IPS DF 6.9 (cell line): ENCODE measurements around the gene KRT36.

Experiments
- DNase-seq: peaks from one replicate; pipeline ENCODE4 v3.0.0-alpha.2; 2013; ENCODE audit warnings: low read depth, low spot score
- H3K27ac ChIP-seq: one replicate; pipeline ENCODE4 v1.5.1; 2013; ENCODE audit warnings: low read length, control low read depth
- H3K27me3 ChIP-seq: 2 replicates; pipeline ENCODE4 v1.6.1; 2013; ENCODE audit warnings: mild to moderate bottlenecking, low read length; ENCODE audit not compliant: control insufficient read depth, insufficient read depth
- H3K36me3 ChIP-seq: 2 replicates; pipeline ENCODE4 v1.6.1; 2013; ENCODE audit warnings: low read length; ENCODE audit not compliant: control insufficient read depth, insufficient read depth
- H3K4me1 ChIP-seq: 2 replicates; pipeline ENCODE4 v1.6.1; 2013; ENCODE audit warnings: low read length; ENCODE audit not compliant: control insufficient read depth, insufficient read depth
- H3K4me3 ChIP-seq: 2 replicates; pipeline ENCODE4 v1.5.1; 2013; ENCODE audit warnings: mild to moderate bottlenecking, low read length
- H3K9me3 ChIP-seq: 2 replicates; pipeline ENCODE4 v1.6.1; 2013; ENCODE audit warnings: low read length, inconsistent platforms; ENCODE audit not compliant: control insufficient read depth, insufficient read depth
- WGBS: extraction: QIAGEN DNeasy Blood & Tissue Kit; methylation state at CpG from one replicate; pipeline ENCODE4 v1.1.7; 2013; ENCODE audit warnings: mixed read lengths, missing lambda C conversion rate; ENCODE audit not compliant: insufficient read length, insufficient coverage; 5-methylcytosine and 5-hydroxymethylcytosine counted together

The KRT36 gene

DNA sequence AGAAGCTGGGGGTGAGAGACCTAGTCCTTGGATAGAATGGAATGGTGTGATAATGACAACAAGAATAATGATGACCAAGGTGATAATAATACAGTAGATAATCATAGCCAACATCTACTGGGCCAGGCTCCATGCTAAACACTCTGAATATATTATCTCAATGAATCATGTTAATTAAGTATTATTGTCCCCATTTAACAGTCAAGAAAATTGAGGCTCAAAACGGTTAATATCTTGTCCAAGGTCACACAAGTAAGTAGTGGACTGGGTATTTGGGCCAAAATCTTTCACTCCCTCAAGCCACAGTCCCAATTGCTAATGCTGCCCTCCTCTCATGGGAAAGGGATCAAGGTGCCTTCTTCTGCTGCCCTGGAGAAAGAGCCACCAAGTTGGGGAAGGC, 42.3 kb upstream of the KRT36 start:
- no CpG with 5 or more reads among the region's 1 CpG for WGBS
- H3K4me1 ChIP-seq, result peaks cover 12% of the 10 kb centered on the region
- H3K4me3 ChIP-seq, result no peak overlapping the region
- no peak for DNase-seq
- H3K36me3 ChIP-seq, result no peaks in the 10 kb centered on the region
- H3K9me3 ChIP-seq, result no peaks in the 10 kb centered on the region
- H3K27ac ChIP-seq, result no peak overlapping the region
- no peaks in the 10 kb centered on the region for H3K27me3 ChIP-seq

DNA sequence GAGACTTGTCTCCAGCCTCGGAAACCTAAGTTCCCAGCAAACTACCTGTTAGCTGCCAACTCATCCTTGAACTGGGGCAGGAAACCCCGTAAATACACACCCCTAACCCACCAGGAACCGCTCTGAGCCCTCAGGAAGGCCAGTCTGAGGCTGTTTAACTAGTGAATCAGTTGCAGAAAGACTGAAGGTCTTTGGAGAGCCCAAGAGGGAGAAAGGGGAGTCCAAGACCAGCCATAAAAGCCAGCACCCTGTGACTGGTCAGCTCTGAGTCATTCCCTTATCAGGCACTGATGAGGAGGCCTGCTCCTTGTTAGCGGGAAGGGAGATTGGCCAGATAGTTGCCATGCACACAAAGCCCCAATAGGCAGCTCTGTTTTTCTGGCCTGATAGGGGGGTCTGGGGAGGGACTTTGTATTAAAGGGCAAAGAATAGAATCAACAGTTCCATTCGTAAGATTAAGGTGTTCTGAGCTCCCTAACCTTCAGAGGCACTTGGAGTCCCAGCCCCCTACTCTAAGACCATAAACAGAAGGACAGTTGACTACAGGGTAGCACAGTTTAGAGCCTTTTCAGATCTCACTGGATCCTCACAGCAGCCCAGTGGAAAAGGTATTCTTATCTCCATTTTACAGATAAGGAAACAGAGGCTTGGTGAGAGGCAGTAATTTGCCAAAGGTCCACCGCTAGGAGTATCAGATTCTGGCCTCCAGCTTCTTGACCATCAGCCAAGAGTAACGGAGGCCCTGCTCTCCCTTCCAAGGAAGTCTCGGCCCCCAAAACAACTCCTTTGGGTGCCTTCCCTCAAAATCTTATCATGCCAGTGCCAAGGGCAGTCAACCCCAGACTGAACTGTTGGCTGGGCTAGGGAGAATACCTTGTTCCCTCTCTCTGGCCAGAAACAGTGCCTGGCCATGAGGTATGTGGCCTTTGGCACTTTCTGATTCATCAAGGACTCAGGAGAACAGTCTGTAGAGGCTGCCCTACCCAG, 40.6 kb upstream of the KRT36 start:
- Histone ChIP-seq H3K36me3 (no peaks in the 10 kb centered on the region), H3K4me3 (no peak overlapping the region), H3K4me1 (peaks cover 7% of the 10 kb centered on the region), H3K9me3 (no peaks in the 10 kb centered on the region), H3K27me3 (no peaks in the 10 kb centered on the region), H3K27ac (no peak overlapping the region)
- WGBS, result no CpG with 5 or more reads among the region's 8 CpGs
- DNase-seq, result no peak

DNA sequence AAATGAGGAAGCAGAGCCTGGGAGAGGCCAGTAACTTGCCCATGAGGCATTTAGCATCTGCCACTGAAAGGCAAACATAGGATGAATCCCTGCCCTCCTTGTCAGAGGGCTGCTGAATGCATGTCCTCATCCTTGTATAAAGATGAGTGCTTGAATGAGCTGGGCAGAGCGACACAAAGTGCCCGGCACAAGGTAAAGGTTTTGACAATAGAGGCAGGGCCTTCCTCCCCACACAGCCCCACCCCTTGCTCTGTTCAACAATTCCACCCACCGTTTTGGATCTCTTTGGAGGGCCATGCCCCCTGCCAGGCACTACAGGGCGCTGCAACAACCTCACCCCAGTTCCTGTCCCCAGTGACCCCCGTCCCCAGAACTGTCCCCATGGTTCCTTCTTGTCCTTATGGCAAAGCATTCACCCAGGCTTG, 39.8 kb upstream of the KRT36 start:
- H3K27ac ChIP-seq, result no peak overlapping the region

GRCh38 chr17:41528959-41529353, 39.2 kb upstream of the KRT36 start:
- Histone ChIP-seq H3K36me3 (peaks cover 11% of the 10 kb centered on the region), H3K27me3 (no peaks in the 10 kb centered on the region), H3K9me3 (no peaks in the 10 kb centered on the region), H3K4me1 (peaks cover 7% of the 10 kb centered on the region), H3K4me3 (no peak overlapping the region), H3K27ac (no peak overlapping the region)
- WGBS, result no CpG with 5 or more reads among the region's 10 CpGs
- no peak for DNase-seq

More for the DNA sequence above, 39.8 kb upstream of the KRT36 start:
- Histone ChIP-seq H3K36me3 (peaks cover 6% of the 10 kb centered on the region), H3K4me3 (no peak overlapping the region), H3K4me1 (peaks cover 7% of the 10 kb centered on the region), H3K9me3 (no peaks in the 10 kb centered on the region), H3K27me3 (no peaks in the 10 kb centered on the region)
- WGBS, result no CpG with 5 or more reads among the region's 5 CpGs
- no peak for DNase-seq

DNA sequence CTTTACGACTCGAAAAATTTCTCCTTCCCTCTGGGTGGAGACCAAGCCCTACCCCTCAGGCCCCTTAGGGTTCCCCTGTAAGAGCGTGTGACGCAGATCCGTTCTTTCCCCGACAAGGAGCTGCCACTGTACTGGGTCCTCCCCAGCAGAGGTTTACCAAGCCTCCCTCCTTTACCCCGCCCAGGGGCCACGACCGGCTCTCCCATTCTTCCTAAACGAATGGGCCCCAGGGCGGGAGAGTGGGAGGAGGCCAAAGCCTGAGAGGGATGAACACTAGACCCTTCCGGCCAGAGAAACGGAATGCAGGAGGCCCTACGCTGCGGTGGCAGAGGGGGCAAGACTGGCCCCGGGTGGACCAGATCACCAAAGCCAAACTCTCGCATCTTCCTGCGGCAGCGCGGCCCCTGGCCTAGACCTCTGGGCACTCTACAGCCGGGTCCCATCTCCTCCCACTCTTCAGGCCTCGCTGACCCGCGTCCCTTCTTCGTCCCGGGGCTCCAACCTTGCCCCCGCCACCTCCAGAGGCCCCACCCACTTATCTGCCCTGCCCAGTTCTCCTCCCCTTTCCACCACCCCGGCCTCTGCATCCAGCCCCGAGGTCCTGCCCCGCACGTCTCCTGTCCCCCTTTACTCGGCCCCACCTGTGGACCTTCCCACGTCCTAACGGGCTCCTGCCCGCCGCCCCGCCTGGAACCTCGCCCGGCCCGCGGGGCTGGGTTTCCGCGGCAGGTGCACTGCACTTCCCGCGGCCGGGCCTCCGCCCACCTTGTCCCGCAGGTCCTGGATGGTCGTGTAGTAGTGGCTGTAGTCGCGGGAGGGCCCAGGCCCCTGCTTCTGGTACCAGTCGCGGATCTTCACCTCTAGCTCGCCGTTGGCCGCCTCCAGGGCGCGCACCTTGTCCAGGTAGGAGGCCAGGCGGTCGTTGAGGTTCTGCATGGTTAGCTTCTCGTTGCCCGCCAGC, 37.6 kb upstream of the KRT36 start:
- Histone ChIP-seq H3K4me3 (peak overlapping the region; percentile 63), H3K9me3 (no peaks in the 10 kb centered on the region), H3K27ac (no peak overlapping the region), H3K4me1 (peaks cover 10% of the 10 kb centered on the region), H3K36me3 (peaks cover 15% of the 10 kb centered on the region), H3K27me3 (no peaks in the 10 kb centered on the region)
- WGBS, result no CpG with 5 or more reads among the region's 62 CpGs
- DNase-seq, result no peak

- WGBS, result no CpG with 5 or more reads among the region's 11 CpGs
- DNase-seq, result no peak
- Histone ChIP-seq H3K4me3 (no peak overlapping the region), H3K9me3 (no peaks in the 10 kb centered on the region), H3K36me3 (peaks cover 15% of the 10 kb centered on the region), H3K27me3 (no peaks in the 10 kb centered on the region), H3K4me1 (peaks cover 10% of the 10 kb centered on the region), H3K27ac (no peak overlapping the region)
Observed at GRCh38 chr17:41524261-41524660, 34.6 kb upstream of the KRT36 start.

DNA sequence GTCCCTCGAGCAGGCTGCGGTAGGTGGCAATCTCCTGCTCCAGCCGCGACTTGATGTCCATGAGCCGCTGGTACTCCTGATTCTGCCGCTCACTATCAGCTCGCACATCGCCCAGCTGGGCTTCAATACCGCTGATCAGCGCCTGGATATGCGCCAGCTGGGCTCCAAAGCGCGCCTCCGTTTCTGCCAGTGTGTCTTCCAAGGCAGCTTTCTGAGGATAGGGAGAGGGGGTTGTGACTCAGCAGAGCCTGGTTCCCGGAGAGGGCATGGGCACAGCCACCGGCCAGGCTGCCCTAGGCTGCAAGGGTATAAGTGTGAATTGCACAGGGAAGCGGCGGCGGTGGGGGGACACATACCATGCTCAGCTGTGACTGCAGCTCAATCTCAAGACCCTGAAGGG, 34.1 kb upstream of the KRT36 start:
- DNase-seq, result no peak
- no CpG with 5 or more reads among the region's 19 CpGs for WGBS
- H3K4me3 ChIP-seq, result no peak overlapping the region
- H3K27ac ChIP-seq, result no peak overlapping the region
- H3K27me3 ChIP-seq, result no peaks in the 10 kb centered on the region
- H3K36me3 ChIP-seq, result peaks cover 15% of the 10 kb centered on the region
- peaks cover 5% of the 10 kb centered on the region for H3K4me1 ChIP-seq
- no peaks in the 10 kb centered on the region for H3K9me3 ChIP-seq

GRCh38 chr17:41523225-41523593, 33.5 kb upstream of the KRT36 start:
- H3K4me3 ChIP-seq, result no peak overlapping the region
- H3K36me3 ChIP-seq, result peaks cover 15% of the 10 kb centered on the region
- no peaks in the 10 kb centered on the region for H3K9me3 ChIP-seq
- no CpG with 5 or more reads among the region's 4 CpGs for WGBS
- no peaks in the 10 kb centered on the region for H3K27me3 ChIP-seq
- no peak overlapping the region for H3K27ac ChIP-seq
- DNase-seq, result no peak
- H3K4me1 ChIP-seq, result peaks cover 5% of the 10 kb centered on the region

- Histone ChIP-seq H3K9me3 (no peaks in the 10 kb centered on the region), H3K4me3 (no peak overlapping the region), H3K27me3 (no peaks in the 10 kb centered on the region), H3K27ac (no peak overlapping the region), H3K4me1 (peaks cover 5% of the 10 kb centered on the region), H3K36me3 (peaks cover 15% of the 10 kb centered on the region)
- no peak for DNase-seq
- no CpG with 5 or more reads among the region's 12 CpGs for WGBS
Observed at GRCh38 chr17:41522301-41523224, 32.9 kb upstream of the KRT36 start.
